Measurements from ENCODE around the gene SLC36A1. TPM values are rescaled to one million over a fixed set of nuclear protein-coding genes. Genes with fewer than 3 reads are reported as not detected.

Gene SLC36A1
- total RNA-seq, 1 experiment from 2014 or later: 15.0 TPM

DNA sequence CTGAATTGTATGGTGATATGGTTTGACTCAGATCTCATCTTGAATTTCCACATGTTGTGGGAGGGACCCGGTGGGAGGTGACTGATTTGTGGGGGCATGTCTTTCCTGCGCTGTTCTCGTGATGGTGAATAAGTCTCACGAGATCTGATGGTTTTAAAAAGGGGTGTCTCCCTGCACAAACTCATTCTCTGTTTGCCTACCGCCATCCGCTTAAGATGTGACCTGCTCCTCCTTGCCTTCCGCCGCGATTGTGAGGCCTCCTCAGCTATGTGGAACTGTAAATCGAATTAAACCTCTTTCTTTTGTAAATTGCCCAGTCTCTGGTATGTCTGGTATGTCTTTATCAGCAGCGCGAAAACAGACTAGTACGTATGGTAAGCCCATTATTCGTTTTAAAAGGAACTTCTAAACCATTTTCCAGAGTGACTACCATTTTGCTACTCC lies 48.7 kb downstream of the SLC36A1 start:
- Histone ChIP-seq H2BK15ac (ENCODE audit: low read depth, low read length) (no peak overlapping the region), H3K27ac (ENCODE audit: insufficient read length, low read depth, low read length) (peak overlapping the region; percentile 87), H3K27me3 (ENCODE audit: insufficient read depth, low read length) (no peaks in the 10 kb centered on the region), H3K23ac (ENCODE audit: insufficient read length, low read depth, low read length) (no peak overlapping the region), H2BK5ac (ENCODE audit: insufficient read length, low read length) (no peak overlapping the region), H4K5ac (ENCODE audit: insufficient read length, low read depth, low read length) (no peak overlapping the region), H2BK120ac (ENCODE audit: low read depth, low read length, poor library complexity, severe bottlenecking) (no peak overlapping the region), H3K79me1 (ENCODE audit: insufficient read depth, low read depth, low read length, poor library complexity, severe bottlenecking) (no peaks in the 10 kb centered on the region), H3K4me2 (ENCODE audit: insufficient read depth, insufficient read length, low read length) (peak overlapping the region; percentile 4), H4K8ac (replicated peaks; ENCODE audit: insufficient read length, low read depth, low read length) (no peak overlapping the region), H3K79me2 (ENCODE audit: insufficient read depth, low read length) (no peaks in the 10 kb centered on the region), H3K9me3 (ENCODE audit: control insufficient read depth, low read depth, low read length) (no peaks in the 10 kb centered on the region), H2BK12ac (ENCODE audit: insufficient read length, low read depth, low read length) (no peak overlapping the region), H3K4me1 (ENCODE audit: insufficient read depth, low read length) (peaks cover 2% of the 10 kb centered on the region; the same call in 1 of the 2 replicates), H3K23me2 (ENCODE audit: insufficient read length, low read depth, low read length, poor library complexity, severe bottlenecking) (no peaks in the 10 kb centered on the region), H3K18ac (ENCODE audit: insufficient read length, low read depth, low read length) (peak overlapping the region; percentile 18), H2AFZ (ENCODE audit: low read length) (no peak overlapping the region), H3K4ac (ENCODE audit: low read depth, low read length) (no peak overlapping the region), H4K91ac (ENCODE audit: insufficient read length, low read depth, low read length) (no peak overlapping the region), H2AK5ac (ENCODE audit: insufficient read length, low read length) (no peak overlapping the region), H4K20me1 (ENCODE audit: control insufficient read depth, insufficient read depth, insufficient read length) (no peaks in the 10 kb centered on the region), H2BK20ac (ENCODE audit: low read depth, low read length, poor library complexity, severe bottlenecking) (no peak overlapping the region), H3K9ac (ENCODE audit: extremely low read depth, insufficient read length, low read length) (no peak overlapping the region), H3K14ac (ENCODE audit: insufficient read depth, low read length) (no peak overlapping the region; the same call in 1 of the 2 replicates), H3T11ph (ENCODE audit: low read length) (no peak overlapping the region), H3K56ac (ENCODE audit: insufficient read length, low read depth, low read length) (no peak overlapping the region)
- H3K4me1 Mint-ChIP-seq: peaks cover 45 to 51% of the 10 kb centered on the region in 2 experiments
- no peaks in the 10 kb centered on the region for H3K27me3 Mint-ChIP-seq (ENCODE audit: low read depth)
- TF ChIP-seq, protein P1, sequence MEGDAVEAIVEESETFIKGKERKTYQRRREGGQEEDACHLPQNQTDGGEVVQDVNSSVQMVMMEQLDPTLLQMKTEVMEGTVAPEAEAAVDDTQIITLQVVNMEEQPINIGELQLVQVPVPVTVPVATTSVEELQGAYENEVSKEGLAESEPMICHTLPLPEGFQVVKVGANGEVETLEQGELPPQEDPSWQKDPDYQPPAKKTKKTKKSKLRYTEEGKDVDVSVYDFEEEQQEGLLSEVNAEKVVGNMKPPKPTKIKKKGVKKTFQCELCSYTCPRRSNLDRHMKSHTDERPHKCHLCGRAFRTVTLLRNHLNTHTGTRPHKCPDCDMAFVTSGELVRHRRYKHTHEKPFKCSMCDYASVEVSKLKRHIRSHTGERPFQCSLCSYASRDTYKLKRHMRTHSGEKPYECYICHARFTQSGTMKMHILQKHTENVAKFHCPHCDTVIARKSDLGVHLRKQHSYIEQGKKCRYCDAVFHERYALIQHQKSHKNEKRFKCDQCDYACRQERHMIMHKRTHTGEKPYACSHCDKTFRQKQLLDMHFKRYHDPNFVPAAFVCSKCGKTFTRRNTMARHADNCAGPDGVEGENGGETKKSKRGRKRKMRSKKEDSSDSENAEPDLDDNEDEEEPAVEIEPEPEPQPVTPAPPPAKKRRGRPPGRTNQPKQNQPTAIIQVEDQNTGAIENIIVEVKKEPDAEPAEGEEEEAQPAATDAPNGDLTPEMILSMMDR (conservative IDR thresholded peaks at IDR 0.05): no peak
- peaks cover 4 to 17% (median 14%) of the 10 kb centered on the region in 3 experiments for H3K36me3 Mint-ChIP-seq (ENCODE audit: insufficient read depth in 1 of 3, low read depth in 3 of 3)
- peak overlapping the region; percentile 51 to 56; a peak in 4 of 5 replicates for H3K4me3 Mint-ChIP-seq
- WGBS (ENCODE audit: extremely low coverage, insufficient read length, low lambda C conversion rate): no CpG with 5 or more reads among the region's 14 CpGs
- DNase-seq: peak; percentile 83
- peaks cover 3 to 6% of the 10 kb centered on the region in 2 experiments; a peak in 4 of 5 replicates for H3K9me3 Mint-ChIP-seq
- peak overlapping the region; percentile 95 to 98 (median 97) for H3K27ac Mint-ChIP-seq

Measured in H9 (cell line).